ENCODE data around the gene LCN10.

The LCN10 gene

DNA sequence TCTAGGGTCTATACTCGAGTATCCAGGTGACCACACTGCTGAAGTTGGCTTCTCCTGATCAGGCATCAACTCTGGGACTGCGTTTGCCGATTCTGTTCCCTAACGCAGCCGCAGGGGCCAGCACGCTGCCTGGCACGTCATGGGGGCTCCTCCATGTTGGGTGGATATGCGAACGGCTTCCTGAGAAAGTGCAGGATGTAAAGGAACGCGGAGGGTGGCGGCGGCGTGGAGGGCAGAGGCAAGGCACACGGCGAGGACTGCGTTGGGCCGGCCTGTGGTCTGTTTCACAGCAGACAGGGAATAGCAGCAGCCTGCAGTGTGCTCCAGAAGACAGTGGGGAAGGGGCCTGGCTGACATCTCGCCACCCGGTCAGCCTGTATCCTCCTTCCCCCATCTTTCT lies 3.8 kb downstream of the LCN10 start:
- DNase-seq (ENCODE audit: low spot score): no peak

GRCh38 chr9:136735812-136736480 lies 6.8 kb downstream of the LCN10 start:
- no peak for DNase-seq (ENCODE audit: low spot score)

DNA sequence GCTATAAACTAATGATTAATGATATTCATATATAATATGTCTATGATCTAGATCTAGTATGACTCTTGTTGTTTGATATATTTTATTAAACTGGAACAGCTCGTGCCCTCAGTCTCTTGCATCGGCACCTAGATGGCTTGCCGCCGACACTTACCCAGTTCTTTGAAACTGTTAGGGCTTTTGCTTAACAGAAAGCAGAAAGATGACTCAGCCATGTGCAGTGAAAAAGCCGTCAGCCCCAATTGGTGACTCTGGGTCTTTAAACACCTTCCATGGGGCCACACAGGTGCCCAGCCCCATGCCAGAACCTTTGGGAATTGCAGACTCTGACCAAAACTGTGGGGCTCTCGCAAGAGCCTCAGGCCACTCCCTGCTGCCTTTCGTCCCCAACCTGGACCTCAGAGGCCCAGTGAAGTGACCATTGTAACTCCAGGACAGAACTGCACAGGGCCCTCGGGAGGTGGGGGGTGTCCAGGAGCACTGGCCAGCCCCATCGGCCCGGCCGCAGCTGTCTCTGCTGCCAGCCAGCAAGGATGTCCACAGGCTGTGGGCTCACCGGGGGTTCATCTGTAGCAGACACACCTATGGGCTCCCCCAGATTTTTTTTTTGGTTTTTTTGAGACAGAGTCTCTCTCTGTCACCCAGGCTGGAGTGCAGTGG lies 7.8 kb downstream of the LCN10 start:
- DNase-seq (ENCODE audit: low spot score): no peak

GRCh38 chr9:136733611-136734010 lies 9.1 kb downstream of the LCN10 start:
- DNase-seq (ENCODE audit: low spot score): no peak

DNA sequence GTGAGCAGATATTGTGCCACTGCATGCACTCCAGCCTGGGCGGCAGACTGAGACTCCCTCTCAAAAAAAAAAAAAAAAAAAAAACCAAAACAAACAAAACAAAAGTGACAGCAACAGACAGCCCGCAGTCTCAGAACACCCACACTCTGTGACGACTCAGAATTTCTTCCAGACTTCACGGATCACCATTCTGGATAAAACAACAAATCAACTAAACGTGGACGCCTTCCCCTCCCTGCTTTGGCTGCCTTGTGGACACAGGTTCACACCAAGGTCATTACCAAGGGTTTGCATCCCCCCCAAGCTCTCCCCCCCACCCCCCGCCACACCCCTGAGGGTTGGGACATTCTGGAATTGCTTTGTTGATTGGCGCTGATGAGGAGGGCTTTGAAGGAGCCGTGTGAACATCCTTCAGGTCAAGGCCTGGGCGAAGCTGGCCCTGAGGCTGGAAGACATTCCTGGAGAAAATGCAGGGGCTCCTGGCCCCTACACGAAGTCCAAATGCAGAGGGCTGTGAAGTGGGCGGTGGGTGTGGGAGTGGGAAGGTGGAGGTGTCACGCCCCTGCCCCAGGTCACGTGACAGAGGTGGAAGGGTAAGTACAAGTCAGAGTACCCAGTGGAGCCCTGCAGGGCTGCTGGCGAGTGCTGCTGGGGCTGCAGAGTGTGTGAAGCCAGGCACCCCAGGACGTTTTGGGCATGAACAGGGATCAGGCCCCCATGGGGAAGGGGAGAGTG lies 10.1 kb downstream of the LCN10 start:
- DNase-seq (ENCODE audit: low spot score): no peak

DNA sequence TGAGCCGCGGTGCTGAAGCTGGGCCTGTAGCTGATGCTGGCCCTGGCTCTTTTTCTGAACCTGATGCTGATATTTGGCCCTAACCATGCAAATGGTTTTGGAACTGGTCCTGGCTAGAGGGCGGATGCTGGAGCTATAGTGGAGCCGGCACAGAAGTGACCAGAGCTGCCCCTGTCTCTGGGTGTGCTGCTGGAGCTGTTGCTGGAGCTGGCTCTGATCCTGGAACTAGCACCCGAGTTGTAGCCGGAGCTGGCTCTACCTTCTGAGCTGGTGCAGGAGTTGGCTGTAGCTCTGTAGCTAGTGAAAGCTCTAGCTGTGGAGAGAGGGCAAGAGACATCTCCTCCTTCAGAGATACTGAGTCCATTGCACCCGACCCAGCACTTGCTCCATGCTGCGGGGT lies 12.8 kb downstream of the LCN10 start:
- DNase-seq (ENCODE audit: low spot score): no peak

GRCh38 chr9:136729144-136729543 lies 13.6 kb downstream of the LCN10 start:
- DNase-seq (ENCODE audit: low spot score): no peak

DNA sequence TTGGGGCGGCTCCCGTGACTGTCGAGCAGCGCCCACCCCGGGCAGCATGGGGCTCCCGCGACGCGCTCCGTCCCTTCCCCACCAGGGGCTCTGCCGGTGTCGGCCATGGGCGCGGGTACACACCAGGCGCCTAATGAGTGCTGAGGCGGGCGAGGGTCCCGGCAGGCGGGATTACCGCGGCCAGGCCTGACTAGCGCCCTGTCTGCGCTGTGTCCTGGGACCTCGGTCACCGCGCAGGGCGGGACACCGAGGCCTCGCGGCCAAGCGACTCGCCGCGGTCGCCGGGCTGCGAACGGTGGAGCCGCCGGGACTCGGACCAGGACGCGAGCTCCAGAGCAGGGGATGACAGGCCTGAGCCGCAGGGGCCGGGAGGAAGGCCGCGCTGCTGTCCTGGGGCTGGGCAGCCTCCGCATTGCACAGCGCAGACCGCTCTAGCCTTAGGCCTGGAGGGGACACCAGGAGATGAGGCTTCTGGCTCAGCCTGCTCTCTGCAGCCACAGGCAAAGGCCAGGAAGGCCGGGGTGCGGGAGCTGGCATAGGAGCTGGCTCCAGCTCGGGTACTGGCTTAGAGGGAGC lies 14.1 kb downstream of the LCN10 start:
- no peak for DNase-seq (ENCODE audit: low spot score)

DNA sequence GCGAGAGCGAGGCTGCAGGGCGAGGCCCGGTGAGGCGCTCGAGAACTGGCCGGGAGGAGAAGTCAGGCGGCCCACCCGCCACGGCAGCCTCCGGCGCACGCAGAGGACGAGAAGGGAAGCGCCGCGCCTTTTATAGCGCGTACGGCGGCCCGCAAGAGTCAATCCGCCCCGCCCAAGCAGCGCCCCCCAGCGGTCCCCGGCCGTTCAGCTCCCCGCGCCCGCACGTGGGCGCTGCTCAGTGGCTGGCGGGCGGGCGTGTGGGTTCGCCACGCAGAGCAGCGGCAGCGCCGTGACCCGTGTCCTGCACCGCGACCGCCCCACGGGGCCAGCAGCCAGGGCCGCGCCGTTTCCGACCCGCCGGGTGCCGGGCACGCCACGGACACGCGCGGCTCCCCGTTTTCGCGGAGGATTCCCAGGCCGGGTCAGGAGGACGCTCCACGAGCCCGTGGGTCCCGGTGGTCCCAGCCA lies 14.6 kb downstream of the LCN10 start:
- DNase-seq (ENCODE audit: low spot score): peak; percentile 88

DNA sequence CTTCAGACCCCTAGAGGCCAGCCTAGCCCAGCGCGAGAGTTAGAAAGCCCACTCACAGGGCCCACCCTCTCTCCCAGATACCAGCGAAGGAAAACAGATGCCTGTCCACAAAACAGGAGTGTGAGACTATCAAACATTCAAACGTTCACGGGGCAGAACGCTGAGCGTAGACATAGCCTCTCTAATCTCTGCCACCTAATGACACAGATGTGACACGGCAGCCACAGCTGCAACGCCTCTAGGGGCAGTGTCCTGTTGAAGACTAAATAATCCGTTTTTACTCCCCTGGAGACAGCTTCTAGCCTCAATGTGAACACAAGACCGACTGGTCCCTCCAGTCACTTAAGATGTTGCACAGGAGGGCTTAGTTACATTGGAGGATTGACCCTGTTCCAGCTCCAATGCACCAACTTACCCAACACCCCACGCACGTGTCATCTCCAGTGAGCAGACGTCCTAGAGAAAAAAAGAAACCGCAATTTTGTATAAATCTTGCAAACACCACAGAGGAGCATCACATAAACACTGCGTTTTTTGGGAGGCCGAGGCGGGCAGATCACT lies 16.0 kb downstream of the LCN10 start:
- DNase-seq (ENCODE audit: low spot score): peak; percentile 31

GRCh38 chr9:136726118-136726517 lies 16.6 kb downstream of the LCN10 start:
- no peak for DNase-seq (ENCODE audit: low spot score)

DNA sequence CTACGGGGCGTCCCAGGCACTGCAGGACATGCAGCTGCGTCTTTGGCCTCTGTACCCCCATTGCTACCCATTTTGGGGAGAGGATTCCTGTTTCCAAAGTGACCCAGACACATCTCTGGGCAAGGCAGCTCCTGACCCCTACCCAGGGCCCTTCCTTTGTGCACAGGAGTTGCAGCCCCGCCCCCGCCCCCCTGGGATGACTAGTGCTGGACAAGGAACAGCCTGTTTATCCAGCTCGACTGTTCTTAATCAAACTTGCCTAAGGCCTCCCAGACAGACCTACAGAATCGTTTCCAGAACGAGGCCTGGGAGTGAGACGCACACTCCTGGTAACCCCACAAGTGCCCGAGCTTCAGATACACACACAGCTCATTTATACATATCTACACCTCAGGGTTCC lies 17.1 kb downstream of the LCN10 start:
- no peak for DNase-seq (ENCODE audit: low spot score)

GRCh38 chr9:136724772-136725171 lies 18.0 kb downstream of the LCN10 start:
- DNase-seq (ENCODE audit: low spot score): no peak

DNA sequence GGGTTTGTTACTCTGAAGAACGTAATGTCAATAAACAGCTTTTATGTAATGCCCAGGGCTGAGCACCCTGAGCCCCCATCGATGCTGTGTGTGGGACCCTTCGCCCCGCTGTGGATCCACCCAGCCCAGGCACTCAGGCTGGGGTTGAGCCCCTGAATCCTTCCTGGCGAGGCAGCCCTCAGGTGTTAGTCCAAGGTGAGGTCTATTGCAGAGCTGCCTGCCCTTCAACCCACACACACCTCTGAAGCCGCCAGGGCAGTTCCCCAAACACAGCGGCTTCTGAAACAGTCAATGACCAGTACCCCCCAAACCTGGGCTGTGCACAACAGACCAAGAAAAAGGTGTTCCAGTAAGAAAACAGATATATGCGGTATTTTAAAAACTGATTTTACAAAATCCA lies 18.8 kb downstream of the LCN10 start:
- DNase-seq (ENCODE audit: low spot score): no peak

DNA sequence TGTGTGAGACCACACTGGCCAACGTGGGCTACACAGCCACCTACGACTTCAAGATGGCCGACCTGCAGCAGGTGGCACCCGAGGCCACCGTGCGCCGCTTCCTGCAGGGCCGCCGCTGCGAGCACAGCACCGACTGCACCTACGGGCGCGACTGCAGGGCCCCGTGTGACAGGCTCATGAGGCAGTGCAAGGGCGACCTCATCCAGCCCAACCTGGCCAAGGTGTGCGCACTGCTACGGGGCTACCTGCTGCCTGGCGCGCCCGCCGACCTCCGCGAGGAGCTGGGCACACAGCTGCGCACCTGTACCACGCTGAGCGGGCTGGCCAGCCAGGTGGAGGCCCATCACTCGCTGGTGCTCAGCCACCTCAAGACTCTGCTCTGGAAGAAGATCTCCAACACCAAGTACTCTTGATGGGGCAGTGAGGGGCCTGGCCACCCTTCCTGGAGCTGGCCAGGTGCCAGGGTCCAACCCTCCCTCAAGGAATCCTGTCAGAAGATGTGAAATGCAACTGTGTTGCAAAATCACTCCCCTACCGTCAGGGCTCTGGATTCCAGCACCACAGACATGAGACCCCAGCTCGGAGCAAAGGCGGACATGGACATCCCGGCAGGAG lies 19.3 kb downstream of the LCN10 start:
- DNase-seq (ENCODE audit: low spot score): no peak

DNA sequence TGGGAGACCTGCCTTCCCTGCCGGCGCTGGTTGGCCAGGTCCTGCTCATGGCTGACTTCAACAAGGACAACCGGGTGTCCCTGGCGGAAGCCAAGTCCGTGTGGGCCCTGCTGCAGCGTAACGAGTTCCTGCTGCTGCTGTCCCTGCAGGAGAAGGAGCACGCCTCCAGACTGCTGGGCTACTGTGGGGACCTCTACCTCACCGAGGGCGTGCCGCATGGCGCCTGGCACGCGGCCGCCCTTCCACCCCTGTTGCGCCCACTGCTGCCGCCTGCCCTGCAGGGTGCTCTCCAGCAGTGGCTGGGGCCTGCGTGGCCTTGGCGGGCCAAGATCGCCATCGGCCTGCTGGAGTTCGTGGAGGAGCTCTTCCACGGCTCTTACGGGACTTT lies 19.8 kb downstream of the LCN10 start:
- DNase-seq (ENCODE audit: low spot score): no peak

- DNase-seq (ENCODE audit: low spot score): no peak
These were observed 20.4 kb downstream of the LCN10 start for GRCh38 chr9:136722093-136722968.

DNA sequence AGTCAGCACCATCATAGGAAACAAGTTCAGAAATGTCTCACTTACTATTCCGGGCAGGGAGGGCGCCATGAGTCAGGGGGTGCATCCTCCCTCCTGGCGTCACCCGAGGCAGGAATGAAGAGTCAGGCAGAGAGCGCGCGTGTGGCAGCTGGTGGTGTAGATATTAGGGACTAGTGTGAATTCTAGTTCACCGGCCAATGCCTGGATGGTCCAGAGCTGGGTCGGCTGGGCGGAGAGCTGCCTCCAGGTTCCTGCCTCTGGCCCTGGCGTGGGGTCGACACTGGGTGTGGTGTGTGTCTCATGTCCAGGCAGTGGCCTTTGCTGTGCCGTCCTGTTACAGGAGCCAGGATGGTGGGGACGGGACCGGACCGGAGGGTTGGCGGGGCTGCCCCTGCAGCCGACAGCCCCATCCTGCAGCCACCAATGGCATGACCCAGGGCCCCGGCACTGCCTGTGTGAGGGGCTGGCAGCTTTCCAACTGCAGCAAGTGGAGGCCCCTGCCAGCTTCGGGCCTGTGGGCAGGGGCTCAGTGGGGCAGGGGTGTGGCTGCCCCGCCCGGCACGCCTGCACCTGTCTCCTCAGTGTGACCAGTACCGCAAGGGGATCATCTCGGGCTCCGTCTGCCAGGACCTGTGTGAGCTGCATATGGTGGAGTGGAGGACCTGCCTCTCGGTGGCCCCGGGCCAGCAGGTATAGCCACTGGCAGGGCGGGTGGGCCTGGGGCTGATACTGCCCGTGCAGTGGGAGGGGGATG lies 21.2 kb downstream of the LCN10 start:
- no peak for DNase-seq (ENCODE audit: low spot score)

DNA sequence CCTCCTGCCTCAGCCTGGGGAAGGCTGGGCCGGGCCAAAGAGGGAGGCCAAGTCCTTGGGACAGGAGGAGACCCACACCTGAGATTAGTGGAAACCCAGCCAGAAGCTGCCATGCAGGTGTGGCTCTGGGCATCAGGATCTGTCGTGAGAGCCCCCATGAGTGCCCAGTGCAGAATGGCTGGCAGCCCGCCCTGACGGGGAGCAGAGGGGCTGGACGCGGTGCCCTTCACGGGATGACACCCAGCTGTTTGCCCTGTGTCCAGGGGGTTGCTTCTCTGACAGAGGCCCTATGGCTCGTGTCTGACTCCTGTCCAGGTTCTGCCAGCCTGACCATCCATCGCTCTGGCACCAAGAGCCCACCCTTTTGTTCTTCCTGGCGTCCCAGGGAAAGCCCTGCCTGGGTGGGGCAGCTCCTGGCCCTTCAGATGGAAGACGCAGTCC lies 21.8 kb downstream of the LCN10 start:
- no peak for DNase-seq (ENCODE audit: low spot score)

DNA sequence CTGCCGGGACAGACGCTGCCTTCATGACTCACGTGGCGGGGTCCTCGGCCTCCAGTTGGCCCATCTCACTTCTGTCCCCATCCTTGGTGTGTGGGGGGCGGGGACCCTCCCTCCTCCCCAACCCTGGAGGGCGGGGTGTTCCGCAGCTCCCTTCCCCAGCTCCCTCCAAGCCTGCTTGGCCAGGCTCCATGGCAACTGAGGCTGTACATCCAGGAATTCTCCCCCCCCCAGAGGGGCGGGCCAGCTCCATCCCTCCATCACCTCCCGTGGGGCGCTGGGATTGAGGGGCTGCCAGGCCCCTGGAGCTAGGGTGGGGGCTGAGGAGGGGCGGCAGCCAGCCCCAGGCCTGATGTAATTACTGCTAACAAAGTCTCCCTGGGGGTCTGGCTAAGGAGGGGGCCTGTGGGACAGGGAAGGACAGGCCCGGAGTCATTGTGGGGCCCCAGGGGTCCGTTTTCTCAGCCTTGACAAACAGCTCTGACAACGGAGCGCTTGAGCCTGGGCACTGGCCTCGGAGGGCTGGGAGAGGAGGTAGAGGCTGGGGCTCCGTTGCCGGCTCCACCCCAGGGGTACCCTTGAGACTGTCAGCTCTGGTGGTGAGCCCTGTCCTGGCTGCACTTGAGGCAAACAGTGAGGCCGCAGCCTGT lies 22.4 kb downstream of the LCN10 start:
- DNase-seq (ENCODE audit: low spot score): no peak

All from CD4-positive, alpha-beta T cell treated with Interleukin-6 at 100 ng/mL for 8 hours (primary cell).